Astrocyte of the spinal cord (primary cell): Measurements from ENCODE around the gene F5.

Experiments used
- DNase-seq: peaks from one replicate; pipeline ENCODE4 v3.0.0; 2011; ENCODE audit warnings: low read depth, low spot score
- H3K4me3 ChIP-seq: 2 replicates; pipeline ENCODE4 v1.5.1; 2011; ENCODE audit warnings: low read depth, mild to moderate bottlenecking, low read length, moderate library complexity
- in situ Hi-C: cut with HindIII; loops from 2 replicates; pipeline ENCODE4 v1.10.0; 2017; ENCODE audit warnings: low sequenced_read_pairs
- TF ChIP-seq, protein P1 (sequence below): IDR thresholded peaks from 2 replicates; pipeline ENCODE4 v1.5.1; 2012; ENCODE audit warnings: low read depth, mild to moderate bottlenecking, low read length, inconsistent platforms

The F5 gene

DNA sequence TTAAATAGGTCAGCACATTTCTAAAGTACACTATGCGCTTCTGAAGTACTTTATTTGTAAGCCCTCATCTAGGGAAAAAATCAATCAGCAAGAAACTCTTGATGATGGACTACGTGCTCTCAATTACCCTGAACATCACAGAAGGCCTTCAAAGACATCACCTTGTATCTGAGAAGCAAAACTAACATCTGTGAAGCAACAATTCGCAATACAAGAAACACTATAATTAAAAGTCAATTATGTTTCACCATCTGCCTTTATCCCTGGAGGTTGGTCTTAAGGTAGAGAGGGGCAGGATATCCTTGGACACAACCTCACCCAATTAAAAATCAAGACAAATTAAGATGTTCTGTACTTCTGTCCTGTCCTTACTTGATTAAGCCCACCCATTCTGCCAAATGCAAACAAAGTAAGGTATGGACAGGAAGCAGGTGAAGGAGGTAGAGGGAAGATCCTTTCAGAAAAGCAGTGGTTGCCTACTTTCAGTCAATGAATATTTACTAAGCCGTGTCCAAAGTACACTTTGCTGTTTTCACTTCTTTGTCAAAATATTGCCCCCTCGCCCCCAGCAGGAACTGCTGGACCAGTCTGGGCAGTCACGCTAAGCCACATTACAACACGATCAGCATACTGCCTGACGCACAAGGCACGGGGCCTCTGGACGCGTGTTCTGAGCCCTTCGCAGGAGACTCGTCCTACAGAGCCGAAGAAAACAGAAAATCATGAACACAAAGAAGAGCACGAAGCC, 101.4 kb downstream of the F5 start:
- in situ Hi-C loops = no loop called here
- H3K4me3 ChIP-seq = peak overlapping the region; percentile 63
- DNase-seq = peak; percentile 68
- TF ChIP-seq, protein P1, sequence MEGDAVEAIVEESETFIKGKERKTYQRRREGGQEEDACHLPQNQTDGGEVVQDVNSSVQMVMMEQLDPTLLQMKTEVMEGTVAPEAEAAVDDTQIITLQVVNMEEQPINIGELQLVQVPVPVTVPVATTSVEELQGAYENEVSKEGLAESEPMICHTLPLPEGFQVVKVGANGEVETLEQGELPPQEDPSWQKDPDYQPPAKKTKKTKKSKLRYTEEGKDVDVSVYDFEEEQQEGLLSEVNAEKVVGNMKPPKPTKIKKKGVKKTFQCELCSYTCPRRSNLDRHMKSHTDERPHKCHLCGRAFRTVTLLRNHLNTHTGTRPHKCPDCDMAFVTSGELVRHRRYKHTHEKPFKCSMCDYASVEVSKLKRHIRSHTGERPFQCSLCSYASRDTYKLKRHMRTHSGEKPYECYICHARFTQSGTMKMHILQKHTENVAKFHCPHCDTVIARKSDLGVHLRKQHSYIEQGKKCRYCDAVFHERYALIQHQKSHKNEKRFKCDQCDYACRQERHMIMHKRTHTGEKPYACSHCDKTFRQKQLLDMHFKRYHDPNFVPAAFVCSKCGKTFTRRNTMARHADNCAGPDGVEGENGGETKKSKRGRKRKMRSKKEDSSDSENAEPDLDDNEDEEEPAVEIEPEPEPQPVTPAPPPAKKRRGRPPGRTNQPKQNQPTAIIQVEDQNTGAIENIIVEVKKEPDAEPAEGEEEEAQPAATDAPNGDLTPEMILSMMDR = no peak

DNA sequence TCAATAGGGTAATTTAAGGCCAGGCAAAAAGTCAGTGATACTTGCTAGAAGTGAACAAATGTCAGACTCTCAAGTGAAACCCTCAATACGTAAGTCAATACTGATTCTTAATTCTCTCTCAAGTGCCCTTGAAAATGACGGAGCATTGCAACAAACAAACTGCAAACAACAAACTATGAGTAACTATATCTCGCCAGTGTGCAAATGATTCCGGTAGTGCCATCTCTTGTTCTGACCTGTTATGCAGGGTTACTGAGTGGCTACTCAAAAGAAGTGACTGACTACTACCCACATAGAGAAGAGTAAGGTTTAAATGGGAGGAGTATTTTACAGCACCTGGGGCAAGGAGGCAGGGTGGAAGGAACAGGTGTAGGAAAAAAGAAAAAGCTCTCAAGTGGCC, 102.2 kb downstream of the F5 start:
- in situ Hi-C loops = no loop called here

DNA sequence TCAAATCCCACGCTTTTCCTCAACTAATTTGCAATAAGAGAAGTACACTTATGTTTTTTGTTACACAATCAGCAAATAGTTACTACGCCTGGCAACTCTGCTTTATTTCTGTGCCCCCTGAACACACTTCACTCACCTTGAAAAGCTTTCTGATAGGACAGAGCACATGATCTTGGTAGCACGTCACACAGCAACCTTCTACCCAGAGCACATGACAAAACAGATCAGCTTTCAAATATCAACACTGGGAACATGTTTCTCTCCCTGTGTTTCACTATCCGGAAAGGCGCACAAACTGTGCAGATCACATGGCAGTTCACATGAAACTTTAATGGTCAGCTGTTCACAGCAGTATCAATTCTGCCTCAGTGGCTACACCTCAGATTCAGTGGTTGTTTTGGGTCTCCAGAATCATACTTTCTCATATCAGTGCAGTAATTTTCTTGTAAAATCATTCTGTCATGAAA, 102.7 kb downstream of the F5 start:
- peak; percentile 44 for DNase-seq
- no peak overlapping the region for H3K4me3 ChIP-seq
- in situ Hi-C loops = no loop called here
- TF ChIP-seq, protein P1 = no peak

More for the DNA sequence above, 102.2 kb downstream of the F5 start:
- TF ChIP-seq, protein P1 = no peak
- H3K4me3 ChIP-seq = peak overlapping the region; percentile 63
- DNase-seq = no peak

DNA sequence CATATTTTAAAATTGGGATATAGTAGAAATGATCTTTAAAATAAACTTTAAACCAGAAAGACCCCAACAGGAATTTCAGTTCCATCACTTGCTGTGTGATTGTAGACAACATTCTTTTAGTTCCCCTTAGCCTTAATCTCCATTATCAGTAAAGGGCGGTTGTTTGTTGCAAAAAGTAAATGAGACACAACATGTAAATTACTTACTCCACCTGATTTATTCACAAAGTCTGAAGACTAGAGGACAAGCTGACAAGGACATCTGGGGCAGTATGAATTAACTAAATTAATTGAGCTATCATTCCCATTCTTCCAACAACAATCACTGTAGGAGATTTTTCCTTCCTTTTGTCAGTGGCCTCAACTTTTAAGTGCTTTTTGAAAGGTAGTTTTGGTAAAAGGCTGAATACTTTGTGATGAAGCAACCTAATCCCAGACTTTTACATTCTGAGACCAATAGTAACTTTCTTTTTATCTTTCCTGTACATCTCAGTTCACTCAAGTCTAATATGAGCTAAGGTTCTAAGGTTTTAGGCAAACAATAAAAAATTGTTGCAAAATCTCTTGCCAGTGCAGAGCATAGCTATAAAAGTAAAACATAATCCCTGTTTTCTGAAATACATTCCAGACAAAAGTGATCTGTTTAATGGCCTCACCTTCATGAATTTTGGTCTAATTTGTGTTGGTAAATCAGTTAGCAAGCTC, 106.8 kb downstream of the F5 start:
- no peak overlapping the region for H3K4me3 ChIP-seq
- TF ChIP-seq, protein P1 = no peak
- in situ Hi-C loops = no loop called here
- DNase-seq = no peak

DNA sequence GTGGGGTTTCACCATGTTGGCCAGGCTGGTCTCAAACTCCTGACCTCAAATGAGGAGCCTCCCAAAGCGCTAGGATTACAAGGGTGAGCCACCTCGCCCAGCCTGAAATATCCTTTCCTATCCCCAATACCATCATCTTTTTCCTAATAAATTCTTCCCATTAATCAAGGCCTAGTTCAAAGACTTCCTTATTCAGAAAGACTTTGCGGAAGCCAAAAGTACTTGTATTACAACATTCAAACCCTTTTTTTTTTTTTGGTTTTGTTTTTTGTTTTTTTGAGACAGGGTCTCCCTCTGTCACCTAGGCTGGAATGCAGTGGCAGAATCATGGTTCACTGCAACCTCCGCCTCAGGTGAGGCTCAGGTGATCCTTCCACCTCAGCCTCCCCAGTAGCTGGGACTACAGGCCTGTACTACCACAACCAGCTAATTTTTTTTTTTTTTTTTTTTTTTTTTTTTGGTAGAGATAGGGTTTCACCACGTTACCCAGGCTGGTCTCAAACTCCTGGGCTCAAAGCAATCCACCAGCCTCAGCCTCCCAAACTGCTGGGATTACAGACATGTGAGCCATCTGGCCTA, 108.1 kb downstream of the F5 start:
- H3K4me3 ChIP-seq = no peak overlapping the region
- TF ChIP-seq, protein P1 = no peak
- in situ Hi-C loops = no loop called here
- no peak for DNase-seq

DNA sequence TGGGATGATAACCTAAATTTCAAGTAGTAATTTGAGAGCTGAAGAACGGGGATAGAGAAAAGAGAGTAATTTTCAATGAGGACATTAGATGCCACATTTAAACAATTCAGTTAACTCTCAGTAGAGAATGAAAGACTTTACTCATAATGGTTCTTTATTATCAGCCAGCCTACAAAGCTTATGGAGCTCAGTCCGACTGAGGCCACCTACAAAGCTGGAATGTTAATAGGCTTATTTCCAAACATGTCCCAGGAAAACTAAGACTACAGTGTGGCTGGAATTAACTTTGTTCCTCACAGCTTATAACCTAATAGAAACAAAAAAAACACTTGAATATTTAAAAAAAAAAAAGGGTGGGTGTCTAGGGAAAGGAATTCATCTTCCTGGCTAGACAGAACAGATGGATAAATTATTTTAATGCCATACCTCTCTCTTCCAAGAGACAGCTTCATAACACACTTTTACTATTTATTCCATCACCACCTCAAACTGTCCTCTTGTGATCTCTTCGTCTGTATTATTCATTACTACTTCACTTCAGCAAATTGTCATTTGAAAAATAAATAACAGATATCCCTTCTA, 110.4 kb downstream of the F5 start:
- no peak for DNase-seq
- H3K4me3 ChIP-seq = no peak overlapping the region
- in situ Hi-C loops = no loop called here
- TF ChIP-seq, protein P1 = no peak
